SH-SY5Y (cell line): ENCODE measurements around the gene DIRAS2.

Source experiments
- GATA2 ChIP-seq: IDR thresholded peaks from 2 replicates; pipeline ENCODE4 v1.6.1; 2011; ENCODE audit warnings: mild to moderate bottlenecking, low read depth, low read length
- GATA3 ChIP-seq: IDR thresholded peaks from 2 replicates; pipeline ENCODE4 v1.6.1; 2011; ENCODE audit warnings: low read depth, mild to moderate bottlenecking, low read length, moderate library complexity

- TF ChIP-seq GATA2 (no peak), GATA3 (no peak)
Observed at GRCh38 chr9:90665072-90665471, 22.4 kb upstream of the DIRAS2 start.
